Mucosa of descending colon (tissue), 3 donors: Measurements from ENCODE around the gene PRKCI. TPM values are rescaled to one million over a fixed set of nuclear protein-coding genes. Genes with fewer than 3 reads are reported as not detected.

Experiments used
- ATAC-seq: fragments of 200-7000 bp; cut with Tn5 transposase; one replicate; pipeline ENCODE4 v1.9.1; 2020; ENCODE audit warnings: mild to moderate bottlenecking, moderate library complexity
- DNase-seq, 3 donors: peaks; one replicate each; pipeline ENCODE4 v3.0.0-alpha.2; 2020
- H3K36me3 ChIP-seq: fragments of 200-600 bp; one replicate; pipeline ENCODE4 v1.8.0; 2021; ENCODE audit warnings: low read depth, mild to moderate bottlenecking
- H3K4me1 ChIP-seq: fragments of 200-600 bp; one replicate; pipeline ENCODE4 v1.8.0; 2021; ENCODE audit warnings: low read depth, mild to moderate bottlenecking
- H3K4me3 ChIP-seq: fragments of 200-600 bp; one replicate; pipeline ENCODE4 v1.8.0; 2021; ENCODE audit warnings: mild to moderate bottlenecking
- H3K9me3 ChIP-seq: fragments of 200-600 bp; one replicate; pipeline ENCODE4 v1.8.0; 2021; ENCODE audit warnings: mild to moderate bottlenecking
- CTCF ChIP-seq: fragments of 200-600 bp; IDR thresholded peaks from one replicate; pipeline ENCODE4 v1.8.0; 2022; ENCODE audit warnings: antibody characterized with exemption, mild to moderate bottlenecking
- intact Hi-C, 2 donors: fragments of 100-400 bp; cut with DNase I in 1 of 2; cut with micrococcal nuclease in 1 of 2; formaldehyde crosslinking; loops; one replicate each; pipeline versions ENCODE4 v1.11.0 to v1.11.1; 2022; cut with DNase I, micrococcal nuclease
- total RNA-seq, 3 donors: library from RNA; stranded (reverse); fragmentation: NEBNext Ultra II Directional in 2 of 3; extraction: Animal tissue kit (Norgen Biotek cat#: 25700) in 2 of 3; gene quantifications; one replicate each; pipeline versions ENCODE4 v1.2.1 to v1.2.4, GENCODE V29; 2021 to 2023
- donor health status: DM: no; HTN: no; CAD: no; lungs with moderate emphysema.
- donor health status: DM: no; HTN: no; CAD: no.
- donor health status: DM: no; HTN: yes; CAD: no.

Gene PRKCI
- total RNA-seq, 3 donors from 2014 or later, result 38.0 to 39.9 (median 39.8) TPM

GRCh38 chr3:170352936-170353335, 130.7 kb downstream of the PRKCI start:
- intact Hi-C loops, result no loop called here
- Histone ChIP-seq H3K36me3 (no peaks in the 10 kb centered on the region), H3K4me1 (peaks cover 5% of the 10 kb centered on the region), H3K9me3 (no peaks in the 10 kb centered on the region), H3K4me3 (no peak overlapping the region)
- no peak for TF ChIP-seq CTCF
- ATAC-seq (no peak), DNase-seq (no peak)

GRCh38 chr3:170353485-170353884, 131.3 kb downstream of the PRKCI start:
- no peak for DNase-seq
- Histone ChIP-seq H3K4me1 (peaks cover 5% of the 10 kb centered on the region), H3K36me3 (no peaks in the 10 kb centered on the region), H3K4me3 (no peak overlapping the region), H3K9me3 (no peaks in the 10 kb centered on the region)
- no peak for TF ChIP-seq CTCF
- ATAC-seq, result no peak
- intact Hi-C loops, result no loop called here

DNA sequence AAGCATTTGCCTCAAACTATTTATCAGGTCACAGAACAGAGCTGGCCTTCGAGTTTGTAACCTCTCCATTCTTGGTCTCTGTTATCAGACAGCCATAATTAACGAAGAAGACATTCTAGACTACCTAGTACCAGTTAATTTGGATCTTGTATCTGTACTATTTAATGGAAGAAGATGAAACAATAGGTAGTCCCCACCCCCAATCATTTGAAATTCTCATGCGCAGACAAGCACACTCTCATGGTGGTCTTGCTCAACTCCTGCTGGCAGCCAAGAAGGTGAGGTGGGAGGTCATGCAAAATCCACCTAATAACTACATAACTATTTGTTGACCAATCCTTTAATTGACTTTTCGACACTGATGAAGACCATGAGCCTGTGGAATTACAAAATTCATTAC, 132.5 kb downstream of the PRKCI start:
- Histone ChIP-seq H3K36me3 (no peaks in the 10 kb centered on the region), H3K9me3 (no peaks in the 10 kb centered on the region), H3K4me3 (no peak overlapping the region), H3K4me1 (peaks cover 5% of the 10 kb centered on the region)
- no peak for DNase-seq
- ATAC-seq, result no peak
- intact Hi-C loops, result no loop called here
- TF ChIP-seq CTCF, result no peak

Other genes with a start within 250 kb of the PRKCI start
- gene GPR160, start 184.4 kb upstream of the PRKCI start, total RNA-seq, result 10 to 100 TPM; 30.0 to 96.5 (median 67.6) TPM
- 10 to 100 TPM; 54.2 to 96.7 (median 58.0) TPM for gene PHC3, start 40.7 kb upstream of the PRKCI start, total RNA-seq
- gene SKIL, start 135.3 kb downstream of the PRKCI start, total RNA-seq, result 10 to 100 TPM; 41.9 to 51.3 (median 49.5) TPM
- gene CLDN11, start 196.4 kb downstream of the PRKCI start, total RNA-seq, result 10 to 100 TPM in 1 of 3 donors, 1 to 10 TPM in 2; 2.8 to 15.9 (median 5.9) TPM